Caco-2 (cell line): ENCODE measurements around the gene SLC2A13. TPM values are rescaled to one million over a fixed set of nuclear protein-coding genes. Genes with fewer than 3 reads are reported as not detected.

ENCODE experiments used
- BruUV-seq: library from RNA; stranded (reverse); fragments of 400-500 nt; replicated peaks from 2 replicates; lab custom pipeline; 2021; lab: Mats Ljungman, UMichigan
- CTCF ChIA-PET: fragments of 300-600 bp; sonication (Branson Sonifier 250); formaldehyde crosslinking; loops from one replicate; lab custom pipeline; 2022; ENCODE audit warnings: antibody characterized with exemption; lab: Charles Lee
- POLR2A ChIA-PET: fragments of 300-600 bp; sonication (Branson Sonifier 250); formaldehyde crosslinking; loops from one replicate; lab custom pipeline; 2022; ENCODE audit warnings: antibody characterized with exemption; lab: Charles Lee
- DNase-seq, 2 experiments: peaks; one replicate each; pipeline versions ENCODE4 v3.0.0 to v3.0.0-alpha.2; 2020 to 2022
- H3K27me3 ChIP-seq: replicated peaks from 2 replicates; pipeline ENCODE4 v1.6.0; 2011; ENCODE audit warnings: low read length; ENCODE audit not compliant: control insufficient read depth, insufficient read depth
- H3K36me3 ChIP-seq: 2 replicates; pipeline ENCODE4 v1.5.1; 2011; ENCODE audit warnings: low read length; ENCODE audit not compliant: control insufficient read depth, insufficient read depth
- H3K4me1 ChIP-seq: fragments of 250-450 bp; sonication (Bioruptor Pico); 2 replicates; pipeline ENCODE4 v1.5.1; 2020; ENCODE audit warnings: mild to moderate bottlenecking
- H3K4me3 ChIP-seq: 2 replicates; pipeline ENCODE4 v1.5.1; 2011; ENCODE audit warnings: low read depth, mild to moderate bottlenecking, control low read depth, low read length
- H3K9me3 ChIP-seq: fragments of 250-450 bp; sonication (Bioruptor Pico); 2 replicates; pipeline ENCODE4 v1.5.1; 2020; ENCODE audit warnings: mild to moderate bottlenecking, moderate library complexity
- H3K27ac Mint-ChIP-seq: one replicate; pipeline ENCODE4 v1.8.0; 2022; ENCODE audit warnings: mixed read lengths; ENCODE audit not compliant: unreplicated experiment
- H3K27me3 Mint-ChIP-seq: one replicate; pipeline ENCODE4 v1.8.0; 2022; ENCODE audit warnings: mixed read lengths; ENCODE audit not compliant: insufficient read depth, unreplicated experiment
- H3K36me3 Mint-ChIP-seq: one replicate; pipeline ENCODE4 v1.8.0; 2022; ENCODE audit warnings: mild to moderate bottlenecking, mixed read lengths; ENCODE audit not compliant: insufficient read depth, unreplicated experiment
- H3K4me1 Mint-ChIP-seq: one replicate; pipeline ENCODE4 v1.8.0; 2022; ENCODE audit warnings: low read depth, mixed read lengths; ENCODE audit not compliant: unreplicated experiment
- H3K4me3 Mint-ChIP-seq: one replicate; pipeline ENCODE4 v1.8.0; 2022; ENCODE audit warnings: mild to moderate bottlenecking, moderate library complexity, mixed read lengths; ENCODE audit not compliant: unreplicated experiment
- H3K9me3 Mint-ChIP-seq: one replicate; pipeline ENCODE4 v1.8.0; 2022; ENCODE audit warnings: mixed read lengths; ENCODE audit not compliant: unreplicated experiment
- intact Hi-C: fragments of 100-400 bp; cut with micrococcal nuclease; formaldehyde crosslinking; loops from one replicate; pipeline ENCODE4 v1.10.0; 2022; ENCODE audit not compliant: unreplicated experiment
- total RNA-seq: library from RNA; stranded (reverse); gene quantifications from 2 replicates; pipeline ENCODE4 v1.2.3, GENCODE V29; 2022
- TF ChIP-seq, protein P1 (sequence below), 2 experiments: fragments of 200-600 bp in 1 of 2; IDR thresholded peaks; 1 replicate in 1 of 2; 2 replicates in 1 of 2; pipeline versions ENCODE4 v1.5.1 to v1.8.0; 2011 to 2022; ENCODE audit warnings: antibody characterized with exemption in 1 of 2, control low read depth in 1 of 2, inconsistent platforms in 1 of 2, low read depth in 1 of 2, low read length in 1 of 2, mild to moderate bottlenecking in 1 of 2, moderate library complexity in 1 of 2; ENCODE audit not compliant: insufficient read depth in 1 of 2, severe bottlenecking in 1 of 2, unreplicated experiment in 1 of 2

Gene SLC2A13
- total RNA-seq, 1 experiment from 2014 or later, result 3.0 TPM

- Mint-ChIP-seq H3K27me3 (no peaks in the 10 kb centered on the region), H3K9me3 (no peaks in the 10 kb centered on the region), H3K27ac (no peak overlapping the region), H3K4me1 (no peaks in the 10 kb centered on the region), H3K36me3 (no peaks in the 10 kb centered on the region), H3K4me3 (no peak overlapping the region)
- Histone ChIP-seq H3K4me1 (no peaks in the 10 kb centered on the region), H3K27me3 (no peaks in the 10 kb centered on the region), H3K9me3 (no peaks in the 10 kb centered on the region), H3K4me3 (no peak overlapping the region), H3K36me3 (no peaks in the 10 kb centered on the region)
- intact Hi-C loops, result no loop called here
- POLR2A ChIA-PET, result no interaction called here
- CTCF ChIA-PET, result no interaction called here
- DNase-seq, result no peak
- TF ChIP-seq, protein P1, sequence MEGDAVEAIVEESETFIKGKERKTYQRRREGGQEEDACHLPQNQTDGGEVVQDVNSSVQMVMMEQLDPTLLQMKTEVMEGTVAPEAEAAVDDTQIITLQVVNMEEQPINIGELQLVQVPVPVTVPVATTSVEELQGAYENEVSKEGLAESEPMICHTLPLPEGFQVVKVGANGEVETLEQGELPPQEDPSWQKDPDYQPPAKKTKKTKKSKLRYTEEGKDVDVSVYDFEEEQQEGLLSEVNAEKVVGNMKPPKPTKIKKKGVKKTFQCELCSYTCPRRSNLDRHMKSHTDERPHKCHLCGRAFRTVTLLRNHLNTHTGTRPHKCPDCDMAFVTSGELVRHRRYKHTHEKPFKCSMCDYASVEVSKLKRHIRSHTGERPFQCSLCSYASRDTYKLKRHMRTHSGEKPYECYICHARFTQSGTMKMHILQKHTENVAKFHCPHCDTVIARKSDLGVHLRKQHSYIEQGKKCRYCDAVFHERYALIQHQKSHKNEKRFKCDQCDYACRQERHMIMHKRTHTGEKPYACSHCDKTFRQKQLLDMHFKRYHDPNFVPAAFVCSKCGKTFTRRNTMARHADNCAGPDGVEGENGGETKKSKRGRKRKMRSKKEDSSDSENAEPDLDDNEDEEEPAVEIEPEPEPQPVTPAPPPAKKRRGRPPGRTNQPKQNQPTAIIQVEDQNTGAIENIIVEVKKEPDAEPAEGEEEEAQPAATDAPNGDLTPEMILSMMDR (IDR thresholded peaks at IDR 0.05; ENCODE audit: insufficient read depth in 1 of 2, low read depth in 1 of 2, low read length in 1 of 2, severe bottlenecking in 1 of 2, unreplicated experiment in 1 of 2), result no peak
- BruUV-seq, result no TSS peak
Observed at GRCh38 chr12:39780913-39781446, 324.9 kb downstream of the SLC2A13 start.

DNA sequence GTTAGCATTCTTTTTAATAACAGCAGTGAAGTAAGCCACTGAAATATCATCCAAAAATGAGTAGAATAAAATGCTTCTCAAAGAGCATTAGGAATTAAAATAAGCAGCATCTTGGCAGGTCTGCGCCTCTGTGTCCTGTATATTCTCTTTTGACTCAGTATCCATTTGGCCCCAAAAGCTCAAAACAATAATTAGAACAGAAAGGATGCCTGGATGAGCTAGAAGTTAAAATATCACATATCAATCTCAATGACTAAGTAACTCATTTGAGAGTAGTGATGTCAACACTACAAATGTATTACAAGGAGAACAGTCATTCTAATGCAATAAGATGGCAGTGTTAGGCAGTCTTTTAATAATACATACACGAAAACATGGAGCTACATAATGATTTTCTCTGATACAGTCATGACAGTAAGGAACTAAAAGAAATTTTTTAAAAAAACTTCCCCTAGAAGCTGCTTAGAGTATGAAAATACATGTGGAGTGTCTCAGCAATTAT lies 325.4 kb downstream of the SLC2A13 start:
- H3K36me3 Mint-ChIP-seq, result no peaks in the 10 kb centered on the region
- no peak overlapping the region for H3K4me3 Mint-ChIP-seq
- intact Hi-C loops, result no loop called here
- POLR2A ChIA-PET, result no interaction called here
- Histone ChIP-seq H3K27me3 (no peaks in the 10 kb centered on the region), H3K36me3 (no peaks in the 10 kb centered on the region), H3K9me3 (no peaks in the 10 kb centered on the region), H3K4me3 (no peak overlapping the region), H3K4me1 (no peaks in the 10 kb centered on the region)
- no TSS peak for BruUV-seq
- H3K27me3 Mint-ChIP-seq, result no peaks in the 10 kb centered on the region
- TF ChIP-seq, protein P1 (IDR thresholded peaks at IDR 0.05; ENCODE audit: insufficient read depth in 1 of 2, low read depth in 1 of 2, low read length in 1 of 2, severe bottlenecking in 1 of 2, unreplicated experiment in 1 of 2), result no peak
- DNase-seq, result no peak
- no peaks in the 10 kb centered on the region for H3K9me3 Mint-ChIP-seq
- CTCF ChIA-PET, result no interaction called here
- no peak overlapping the region for H3K27ac Mint-ChIP-seq
- no peaks in the 10 kb centered on the region for H3K4me1 Mint-ChIP-seq

DNA sequence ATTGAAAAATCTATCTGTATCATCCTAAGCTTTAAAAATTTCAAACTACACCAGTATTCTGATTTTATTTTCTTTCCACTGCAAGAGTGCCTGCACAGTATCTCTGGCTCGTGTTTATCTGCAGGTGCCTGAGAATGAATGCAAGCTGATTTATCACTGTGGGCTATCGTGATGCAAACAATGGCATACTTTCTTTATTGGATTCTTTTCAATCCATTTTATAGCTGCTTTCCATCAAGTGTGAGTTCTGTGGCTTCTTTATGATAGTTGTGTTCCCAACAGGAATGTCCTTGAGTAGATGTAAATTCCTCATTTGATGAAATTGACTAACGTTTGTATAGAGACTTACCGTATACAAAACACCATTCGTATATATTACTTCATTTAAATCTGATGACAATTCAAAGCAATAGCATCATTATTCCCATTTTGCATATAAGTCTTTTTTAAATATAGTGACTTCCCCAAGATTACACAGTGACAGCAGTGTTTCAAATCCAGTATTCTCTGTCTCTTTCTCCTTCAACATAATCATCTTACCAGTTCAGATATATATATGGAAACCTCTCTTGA lies 326.0 kb downstream of the SLC2A13 start:
- intact Hi-C loops, result no loop called here
- no peaks in the 10 kb centered on the region for H3K27me3 ChIP-seq
- no peaks in the 10 kb centered on the region for H3K9me3 Mint-ChIP-seq

More for the DNA sequence above, 326.0 kb downstream of the SLC2A13 start:
- Histone ChIP-seq H3K9me3 (no peaks in the 10 kb centered on the region), H3K36me3 (no peaks in the 10 kb centered on the region), H3K4me3 (no peak overlapping the region), H3K4me1 (no peaks in the 10 kb centered on the region)
- H3K4me1 Mint-ChIP-seq, result no peaks in the 10 kb centered on the region
- ChIA-PET POLR2A (no interaction called here), CTCF (no interaction called here)
- TF ChIP-seq, protein P1 (IDR thresholded peaks at IDR 0.05; ENCODE audit: insufficient read depth in 1 of 2, low read depth in 1 of 2, low read length in 1 of 2, severe bottlenecking in 1 of 2, unreplicated experiment in 1 of 2), result no peak
- no peak overlapping the region for H3K4me3 Mint-ChIP-seq
- H3K27ac Mint-ChIP-seq, result no peak overlapping the region
- H3K36me3 Mint-ChIP-seq, result no peaks in the 10 kb centered on the region
- no TSS peak for BruUV-seq
- no peak for DNase-seq
- H3K27me3 Mint-ChIP-seq, result no peaks in the 10 kb centered on the region
